TTC549 (cell line): ENCODE results near the gene SESN3.
"Not testable (repeated sequence)": the region's sequence is repeated elsewhere in the genome, so short reads cannot be mapped to it uniquely, and the experiment has no call there.

Experiments used
- FAIRE-seq: peaks from 2 replicates; lab custom pipeline; 2012; peaks lifted over from hg19 to GRCh38; lab: Jason Lieb, UNC

The SESN3 gene

DNA sequence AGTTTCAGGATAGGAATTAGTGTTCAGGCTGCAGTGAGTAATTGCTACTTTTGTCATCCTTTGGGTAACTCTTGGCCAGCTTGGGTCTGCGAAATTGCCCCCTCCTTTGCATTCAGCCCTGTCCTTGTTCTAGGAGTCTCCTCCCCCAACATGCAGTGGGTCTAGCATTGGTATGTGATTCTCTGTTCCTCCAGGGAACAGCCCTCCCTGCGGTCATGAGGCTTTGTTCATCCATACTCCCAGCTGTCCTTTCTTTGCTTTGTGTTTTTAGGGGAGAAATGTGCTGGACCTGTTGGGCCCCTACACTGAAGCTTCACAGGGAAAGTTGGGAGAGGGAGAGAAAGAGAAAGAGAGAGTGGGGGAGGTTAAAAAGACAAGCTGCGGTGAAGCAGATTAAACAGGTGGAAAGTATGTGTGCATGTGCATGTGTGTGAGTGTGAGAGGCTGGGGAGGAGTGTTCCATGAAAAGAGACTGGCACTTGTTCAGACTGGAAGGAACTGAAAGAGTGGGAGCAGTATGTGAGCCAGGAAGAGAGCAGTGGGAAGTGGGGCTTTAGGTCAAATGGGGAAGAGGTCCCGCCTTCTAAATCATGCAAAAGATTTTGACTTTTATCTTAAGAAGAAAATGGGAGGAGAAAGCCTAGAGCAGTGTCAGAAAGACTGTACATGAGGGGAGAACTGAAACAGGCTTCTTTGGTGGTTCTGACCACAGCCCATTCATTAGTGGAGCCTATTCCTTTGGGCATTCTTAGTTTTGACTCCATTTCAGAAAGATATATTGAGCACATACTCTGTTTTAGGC, 17.9 kb upstream of the SESN3 start:
- no peak for FAIRE-seq

- FAIRE-seq, result no peak
These were observed 16.9 kb upstream of the SESN3 start for GRCh38 chr11:95247883-95248282.

DNA sequence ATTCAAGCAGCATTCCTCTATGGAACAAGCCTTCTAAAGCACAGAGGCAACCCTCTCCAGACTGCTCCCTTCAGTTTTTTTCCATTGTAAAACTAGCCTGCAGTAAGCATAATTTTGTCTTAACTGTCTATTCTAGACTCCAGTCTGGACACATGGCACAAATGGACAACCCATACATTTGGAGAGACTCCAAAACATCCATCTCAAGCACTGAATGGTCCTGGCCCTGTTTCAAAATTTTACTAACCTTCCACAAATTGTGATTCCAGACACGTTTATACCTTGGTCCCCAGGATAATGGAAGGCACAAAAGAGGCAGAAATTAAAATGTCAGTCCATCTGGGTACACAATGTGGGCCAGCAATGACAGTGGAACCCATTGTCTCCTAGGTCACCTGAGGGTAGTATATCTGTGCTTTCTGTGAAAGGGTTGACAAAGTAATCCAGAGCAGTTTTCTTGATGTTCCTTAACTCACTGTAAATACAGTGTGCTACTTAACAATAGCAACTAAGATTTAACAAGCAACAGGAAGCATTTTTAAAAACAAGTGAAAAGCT, 16.2 kb upstream of the SESN3 start:
- FAIRE-seq, result no peak

GRCh38 chr11:95245581-95245980, 14.6 kb upstream of the SESN3 start:
- FAIRE-seq, result no peak

DNA sequence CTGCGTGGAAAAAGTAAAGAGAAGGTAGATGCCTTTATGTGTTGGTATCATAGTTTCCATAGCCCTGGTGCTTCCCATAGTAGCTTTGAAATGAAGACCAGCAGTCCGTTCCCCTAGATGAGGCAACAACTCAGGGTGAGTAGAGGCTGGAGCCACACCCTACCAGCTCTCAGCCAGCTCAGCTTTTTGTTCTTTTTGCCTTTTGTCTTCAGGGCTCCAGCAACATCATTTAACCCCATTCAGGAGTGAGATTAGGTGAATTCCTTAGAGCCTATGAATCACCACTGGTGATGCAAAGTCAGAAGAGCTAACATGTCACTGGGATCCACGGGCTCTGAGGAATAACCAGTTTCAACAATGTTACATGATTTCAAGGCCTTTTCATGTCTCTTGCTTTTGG, 14.0 kb upstream of the SESN3 start:
- FAIRE-seq, result no peak

- no peak for FAIRE-seq
These were observed 12.7 kb upstream of the SESN3 start for GRCh38 chr11:95243673-95244072.

GRCh38 chr11:95242845-95243605, 12.0 kb upstream of the SESN3 start:
- no peak for FAIRE-seq

GRCh38 chr11:95242091-95242844, 11.3 kb upstream of the SESN3 start:
- FAIRE-seq, result no peak

GRCh38 chr11:95241681-95242081, 10.7 kb upstream of the SESN3 start:
- no peak for FAIRE-seq

DNA sequence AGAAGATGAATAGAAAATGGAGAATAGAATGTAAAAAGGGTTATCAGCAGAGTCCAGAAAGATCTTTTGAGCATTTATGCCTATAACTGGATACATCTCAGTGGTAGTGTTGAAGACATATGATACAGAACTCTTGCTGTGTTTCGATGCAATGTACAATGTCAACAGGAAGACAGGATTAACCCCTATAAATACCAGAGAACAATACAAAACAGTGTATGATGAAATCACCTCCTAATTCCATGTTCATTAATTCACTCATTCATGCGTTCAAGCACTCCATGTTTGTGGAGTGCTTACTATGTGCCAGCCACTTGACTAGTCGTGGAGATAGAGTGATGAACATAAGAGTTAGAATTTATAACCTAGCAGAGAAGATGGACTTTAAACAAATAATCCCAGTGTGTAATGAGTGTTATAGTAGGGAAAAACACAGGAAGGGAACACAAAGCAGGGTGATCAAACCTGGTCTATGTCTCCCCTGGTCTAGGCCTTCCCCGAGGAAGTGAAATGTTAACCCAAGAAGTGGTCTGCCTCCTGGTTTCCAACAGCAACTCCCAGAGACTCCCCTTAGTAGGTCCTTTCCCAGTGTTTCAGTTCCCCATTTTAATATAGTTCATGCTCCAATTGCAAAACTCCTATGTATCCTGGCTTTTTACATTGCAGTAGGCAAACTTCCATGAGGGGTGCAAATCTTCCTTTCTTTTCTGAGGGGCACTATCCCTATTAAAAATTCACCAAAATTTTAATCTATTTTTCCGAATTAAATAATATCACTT, 9.1 kb upstream of the SESN3 start:
- no peak for FAIRE-seq

GRCh38 chr11:95232666-95233065, 1.7 kb upstream of the SESN3 start:
- no peak for FAIRE-seq

DNA sequence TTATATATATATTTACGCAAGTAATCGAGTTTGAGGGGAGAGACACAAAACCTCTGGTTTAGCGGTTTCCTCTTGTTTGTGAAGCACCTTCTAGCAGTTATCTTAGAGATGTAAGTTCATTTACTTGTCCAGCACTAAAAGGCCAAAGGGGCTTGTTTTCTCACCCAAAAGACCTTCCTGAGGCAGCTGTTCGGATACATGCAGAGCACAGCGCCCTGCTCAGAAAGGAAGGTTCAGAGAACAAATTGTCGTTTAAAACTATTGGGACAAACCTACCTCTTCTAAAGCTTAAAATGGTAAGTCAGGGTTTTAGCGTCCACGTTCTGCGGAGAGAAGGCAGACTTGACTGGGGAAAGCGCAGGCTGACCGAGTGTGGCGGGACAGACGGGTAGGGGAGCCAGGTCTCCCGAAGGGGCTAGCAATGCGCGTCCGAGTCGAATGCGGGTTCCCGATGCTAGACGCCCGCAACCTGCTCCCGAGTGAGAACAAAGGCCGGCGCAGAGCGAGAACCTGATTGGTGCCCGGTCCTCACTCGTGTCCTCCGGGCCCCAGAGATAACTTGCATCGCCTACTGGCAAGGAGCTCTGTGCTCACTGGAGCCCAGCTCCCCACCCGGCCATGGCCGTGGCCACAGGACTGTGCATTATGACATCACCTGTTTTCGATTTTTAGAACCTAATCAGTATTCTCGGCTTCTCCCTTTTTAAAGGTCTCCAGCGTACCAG, 1.0 kb upstream of the SESN3 start:
- no peak for FAIRE-seq

DNA sequence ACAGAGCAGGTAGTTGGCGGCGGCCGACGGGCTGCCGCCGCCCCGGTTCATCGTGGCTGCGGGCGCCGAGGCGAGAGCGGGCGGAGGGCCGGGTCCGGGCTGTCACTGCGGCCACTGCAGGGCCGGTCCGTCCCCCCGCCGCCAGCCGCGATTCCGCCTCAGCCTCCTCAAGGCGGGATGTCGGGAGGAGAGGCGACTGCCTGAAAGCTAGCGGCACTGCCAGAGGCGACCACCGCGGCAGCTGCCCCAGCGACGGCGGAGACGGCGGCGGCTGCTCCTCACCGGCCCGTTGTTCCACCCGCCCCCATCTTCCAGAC, 234 bp downstream of the SESN3 start:
- no peak for FAIRE-seq

- no peak for FAIRE-seq
These were observed 801 bp downstream of the SESN3 start for GRCh38 chr11:95229993-95230809.

- no peak for FAIRE-seq
These were observed 1.6 kb downstream of the SESN3 start for GRCh38 chr11:95229199-95229992.

DNA sequence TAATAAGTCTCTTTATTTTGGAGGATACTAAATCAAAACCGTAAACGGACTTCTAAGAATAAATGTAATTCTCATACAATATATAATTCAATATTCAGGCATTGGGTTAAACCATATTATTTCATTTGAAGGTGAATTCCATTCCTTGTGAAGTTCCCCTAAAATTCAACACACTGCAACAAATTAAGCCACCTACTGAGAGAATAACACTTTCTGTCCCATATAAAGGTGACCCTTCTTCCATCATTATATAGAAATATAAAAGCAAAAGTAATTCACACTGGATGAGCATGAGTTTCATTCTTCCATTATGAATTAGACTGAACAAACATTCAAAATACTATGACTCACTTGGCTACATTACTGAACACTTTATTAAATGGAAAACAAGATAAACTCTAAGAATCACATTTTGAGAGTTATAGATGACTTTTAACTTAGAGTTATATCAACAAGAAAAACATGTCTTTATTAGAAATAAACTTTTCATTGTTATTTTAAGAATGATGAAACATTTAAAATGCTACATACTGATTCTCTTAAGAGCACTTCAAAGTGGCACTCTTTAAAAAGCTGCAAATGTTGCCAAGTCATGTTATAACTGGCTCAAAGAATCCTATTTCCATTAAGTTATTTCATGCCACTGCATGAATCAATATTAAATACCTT, 2.8 kb downstream of the SESN3 start:
- peak; percentile 13 for FAIRE-seq

- FAIRE-seq, result not testable (repeated sequence)
These were observed 3.9 kb downstream of the SESN3 start for GRCh38 chr11:95227060-95227459.

GRCh38 chr11:95222817-95223216, 8.2 kb downstream of the SESN3 start:
- no peak for FAIRE-seq

- no peak for FAIRE-seq
These were observed 11.4 kb downstream of the SESN3 start for GRCh38 chr11:95219599-95219998.
